ENCODE data around the gene NKIRAS1. TPM values are rescaled to one million over a fixed set of nuclear protein-coding genes. Genes with fewer than 3 reads are reported as not detected.

The NKIRAS1 gene
- total RNA-seq, 4 donors from 2014 or later: 23.4 to 29.4 (median 26.8) TPM

- no peaks in the 10 kb centered on the region for H3K9me3 ChIP-seq
- H3K27ac ChIP-seq (replicated peaks in 1 of 4): peak overlapping the region; percentile 29 to 72 (median 66)
- peaks cover 12 to 67% (median 41%) of the 10 kb centered on the region in 4 donors for H3K36me3 ChIP-seq
- no peak for DNase-seq (ENCODE audit: extremely low spot score)
- TF ChIP-seq POLR2AphosphoS5 (IDR thresholded peaks at IDR 0.05) (no peak), CTCF (IDR thresholded peaks at IDR 0.05) (no peak), EP300 (IDR thresholded peaks at IDR 0.05) (no peak), POLR2A (IDR thresholded peaks at IDR 0.05; ENCODE audit: low read depth) (no peak)
- WGBS: 94% methylated on average over 1 of the region's 1 CpG
- no peaks in the 10 kb centered on the region for H3K27me3 ChIP-seq
- intact Hi-C loops (cut with DNase I): no loop called here
- H3K4me1 ChIP-seq: peaks cover 27 to 63% (median 58%) of the 10 kb centered on the region in 4 donors
- no peak overlapping the region for H3K4me3 ChIP-seq
Measured at GRCh38 chr3:23961066-23961465, 44.3 kb upstream of the NKIRAS1 start.

- H3K4me3 ChIP-seq: no peak overlapping the region
- DNase-seq (ENCODE audit: extremely low spot score): no peak
- intact Hi-C loops (cut with DNase I): no loop called here
- no peaks in the 10 kb centered on the region for H3K27me3 ChIP-seq
- H3K4me1 ChIP-seq: peaks cover 24 to 59% (median 54%) of the 10 kb centered on the region in 4 donors
- 67% methylated on average over 1 of the region's 1 CpG for WGBS
- peak overlapping the region; percentile 49 to 72 (median 66) for H3K27ac ChIP-seq (replicated peaks in 1 of 4)
- no peaks in the 10 kb centered on the region for H3K9me3 ChIP-seq
- TF ChIP-seq POLR2AphosphoS5 (IDR thresholded peaks at IDR 0.05) (no peak), CTCF (IDR thresholded peaks at IDR 0.05) (no peak), EP300 (IDR thresholded peaks at IDR 0.05) (no peak), POLR2A (IDR thresholded peaks at IDR 0.05; ENCODE audit: low read depth) (no peak)
- H3K36me3 ChIP-seq: peaks cover 12 to 67% (median 39%) of the 10 kb centered on the region in 4 donors
Measured at GRCh38 chr3:23960649-23961048, 43.9 kb upstream of the NKIRAS1 start.

- Histone ChIP-seq H3K36me3 (peaks cover 12 to 67% (median 36%) of the 10 kb centered on the region in 4 donors), H3K27me3 (no peaks in the 10 kb centered on the region), H3K4me3 (no peak overlapping the region), H3K4me1 (peaks cover 23 to 59% (median 51%) of the 10 kb centered on the region in 4 donors), H3K27ac (replicated peaks in 1 of 4) (peak overlapping the region; percentile 49 to 72 (median 66)), H3K9me3 (no peaks in the 10 kb centered on the region)
- no peak for DNase-seq (ENCODE audit: extremely low spot score)
- intact Hi-C loops (cut with DNase I): no loop called here
- WGBS: 61% methylated on average over 7 of the region's 7 CpGs
- peak in 1 of 2 donors; percentile 64 for TF ChIP-seq POLR2AphosphoS5 (IDR thresholded peaks at IDR 0.05)
- no peak for TF ChIP-seq CTCF (IDR thresholded peaks at IDR 0.05)
Measured at GRCh38 chr3:23959135-23959900, 42.5 kb upstream of the NKIRAS1 start.

- no peak for DNase-seq (ENCODE audit: extremely low spot score)
- no peak for TF ChIP-seq POLR2A (IDR thresholded peaks at IDR 0.05; ENCODE audit: low read depth)
- no peak for TF ChIP-seq POLR2AphosphoS5 (IDR thresholded peaks at IDR 0.05)
- intact Hi-C loops (cut with DNase I): no loop called here
- no peaks in the 10 kb centered on the region for H3K9me3 ChIP-seq
- no peak overlapping the region for H3K4me3 ChIP-seq
- H3K36me3 ChIP-seq: peaks cover 0 to 43% (median 20%) of the 10 kb centered on the region in 4 donors
- H3K4me1 ChIP-seq: peaks cover 39 to 73% (median 66%) of the 10 kb centered on the region in 4 donors
- H3K27me3 ChIP-seq: no peaks in the 10 kb centered on the region
- no peak overlapping the region for H3K27ac ChIP-seq (replicated peaks in 1 of 4)
- 84% methylated on average over 3 of the region's 3 CpGs for WGBS
Measured at GRCh38 chr3:23956701-23957100, 39.9 kb upstream of the NKIRAS1 start.

- peak overlapping the region in 3 of 4 donors; percentile 8 to 100 (median 58) for H3K27ac ChIP-seq (replicated peaks in 1 of 4)
- H3K4me3 ChIP-seq: no peak overlapping the region
- 82% methylated on average over 5 of the region's 5 CpGs for WGBS
- peaks cover 0 to 22% (median 4%) of the 10 kb centered on the region in 4 donors for H3K36me3 ChIP-seq
- no peaks in the 10 kb centered on the region for H3K27me3 ChIP-seq
- DNase-seq (ENCODE audit: extremely low spot score): no peak
- H3K9me3 ChIP-seq: no peaks in the 10 kb centered on the region
- TF ChIP-seq EP300 (IDR thresholded peaks at IDR 0.05) (no peak), POLR2AphosphoS5 (IDR thresholded peaks at IDR 0.05) (no peak), CTCF (IDR thresholded peaks at IDR 0.05) (no peak), POLR2A (IDR thresholded peaks at IDR 0.05; ENCODE audit: low read depth) (no peak)
- intact Hi-C loops (cut with DNase I): no loop called here
- peaks cover 61 to 84% (median 77%) of the 10 kb centered on the region in 4 donors for H3K4me1 ChIP-seq
Measured at GRCh38 chr3:23954144-23954543, 37.4 kb upstream of the NKIRAS1 start.

Measured in esophagus muscularis mucosa (tissue), 4 donors.